ENCODE data around the gene LGR6.
"Not testable (repeated sequence)": the region's sequence is repeated elsewhere in the genome, so short reads cannot be mapped to it uniquely, and the experiment has no call there.

Gene LGR6

GRCh38 chr1:202238914-202239313 lies 45.3 kb downstream of the LGR6 start:
- DNase-seq (ENCODE audit: low read depth, low spot score): no peak

GRCh38 chr1:202240226-202240625 lies 46.6 kb downstream of the LGR6 start:
- DNase-seq (ENCODE audit: low read depth, low spot score): not testable (repeated sequence)

DNA sequence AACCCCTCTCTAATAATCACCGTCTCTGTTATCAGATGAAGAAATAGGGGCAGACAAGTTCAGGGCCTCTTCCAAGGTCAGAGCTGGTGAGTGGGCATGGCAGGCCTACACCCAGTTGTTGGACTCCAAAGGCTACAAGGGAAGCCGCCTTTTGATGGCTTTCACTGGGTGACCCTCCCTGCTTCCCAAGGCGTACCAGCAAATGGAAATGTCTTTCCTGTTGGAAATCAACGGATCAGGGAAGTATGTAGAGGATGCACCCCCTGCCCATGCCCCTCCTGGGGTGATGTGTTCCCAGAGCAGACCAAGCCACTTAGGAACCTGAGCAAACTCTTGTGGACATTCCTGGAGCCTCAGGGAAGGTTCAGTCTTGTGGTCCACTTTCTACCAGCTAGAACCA lies 47.4 kb downstream of the LGR6 start:
- DNase-seq (ENCODE audit: low read depth, low spot score): no peak

DNA sequence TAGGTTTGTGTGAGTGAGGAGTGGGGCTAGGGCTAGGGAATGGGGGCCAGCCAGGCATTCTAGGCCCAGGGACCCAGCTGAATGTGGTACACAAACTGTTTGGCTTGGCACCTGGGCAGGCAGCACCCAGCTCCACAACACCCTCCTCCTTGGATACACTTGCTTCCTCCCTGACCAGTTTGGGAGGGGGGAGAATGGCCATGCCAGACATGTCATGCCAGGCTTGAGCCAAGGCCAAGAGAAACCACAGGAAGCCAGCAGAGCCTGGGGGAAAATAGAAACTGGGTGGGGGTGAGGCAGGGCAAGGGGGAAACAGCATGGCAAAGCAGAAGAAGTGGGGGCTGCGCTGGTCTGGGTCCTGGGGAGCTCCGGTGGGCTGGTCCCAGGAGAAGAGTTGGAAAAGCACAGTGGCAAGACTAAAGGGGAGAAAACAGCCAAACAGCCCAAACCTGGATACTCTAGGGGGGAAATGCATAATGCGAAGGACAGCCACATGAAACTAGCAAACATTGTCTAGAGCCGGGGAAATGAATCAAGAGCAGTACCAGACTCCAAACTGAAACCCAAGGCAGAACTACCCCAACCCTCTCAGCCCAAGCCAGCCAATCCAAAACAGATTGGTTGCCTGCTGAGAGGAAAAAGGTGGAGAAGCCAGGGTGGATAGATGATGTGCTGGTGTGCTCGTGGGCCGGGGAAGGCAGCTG lies 47.9 kb downstream of the LGR6 start:
- DNase-seq (ENCODE audit: low read depth, low spot score): no peak

DNA sequence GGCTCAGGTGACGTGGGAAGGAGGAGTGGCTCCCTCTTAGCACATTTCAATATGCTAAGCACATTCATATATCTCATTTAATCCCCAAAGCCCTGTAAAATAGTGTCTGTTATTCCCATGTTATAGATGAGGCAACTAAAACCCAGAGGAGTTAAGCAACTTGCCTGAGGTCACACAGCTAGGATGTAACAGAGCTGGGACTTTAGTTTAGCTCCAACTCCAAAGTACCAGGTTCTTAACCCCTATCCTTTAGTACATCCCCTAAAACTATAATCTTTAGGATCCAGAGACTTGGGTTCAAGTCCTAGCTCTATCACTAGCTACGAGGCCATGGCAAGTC lies 48.5 kb downstream of the LGR6 start:
- DNase-seq (ENCODE audit: low read depth, low spot score): no peak

DNA sequence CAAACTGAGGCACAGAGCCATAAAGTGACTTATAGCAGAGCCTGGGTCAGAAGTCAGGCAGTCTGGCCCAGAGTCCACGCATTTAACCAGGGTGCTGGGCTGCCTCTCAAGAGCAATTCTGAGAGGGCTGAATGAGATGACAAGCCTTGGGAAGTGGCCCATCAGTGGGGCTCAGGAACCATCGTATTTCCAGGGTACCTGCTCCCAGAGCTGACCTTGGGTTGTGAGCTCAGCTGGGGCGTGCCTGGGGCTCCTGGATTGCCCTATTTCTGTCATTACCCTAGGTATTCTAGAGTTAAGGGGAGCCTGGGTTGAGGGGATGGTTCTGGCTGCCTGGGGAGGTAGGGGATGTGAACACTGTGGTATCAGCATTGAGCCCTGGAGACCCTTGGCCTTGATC lies 49.4 kb downstream of the LGR6 start:
- no peak for DNase-seq (ENCODE audit: low read depth, low spot score)

- no peak for DNase-seq (ENCODE audit: low read depth, low spot score)
Measured at GRCh38 chr1:202244841-202245261, 51.3 kb downstream of the LGR6 start.

- DNase-seq (ENCODE audit: low read depth, low spot score): no peak
Measured at GRCh38 chr1:202245391-202245790, 51.8 kb downstream of the LGR6 start.

DNA sequence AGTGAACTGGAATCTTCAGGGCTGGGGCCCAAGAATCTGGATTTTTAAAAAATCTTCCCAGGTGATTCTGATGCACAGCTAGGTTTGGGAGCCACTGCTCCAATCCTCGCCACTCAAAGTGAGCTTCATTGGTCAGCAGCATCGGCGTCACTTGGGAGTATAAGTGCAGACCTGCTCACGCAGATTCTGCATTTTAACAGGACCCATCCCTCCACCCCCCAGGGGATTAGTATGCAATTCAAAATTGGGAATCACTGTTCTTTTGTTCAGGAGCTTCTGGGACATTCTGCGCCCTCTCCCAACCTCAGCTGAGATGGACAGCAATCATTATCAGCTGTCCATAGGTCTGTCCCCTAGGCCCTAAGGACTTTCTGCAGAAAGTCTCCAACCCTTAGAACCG lies 53.5 kb downstream of the LGR6 start:
- no peak for DNase-seq (ENCODE audit: low read depth, low spot score)

GRCh38 chr1:202247837-202248795 lies 54.5 kb downstream of the LGR6 start:
- DNase-seq (ENCODE audit: low read depth, low spot score): no peak

DNA sequence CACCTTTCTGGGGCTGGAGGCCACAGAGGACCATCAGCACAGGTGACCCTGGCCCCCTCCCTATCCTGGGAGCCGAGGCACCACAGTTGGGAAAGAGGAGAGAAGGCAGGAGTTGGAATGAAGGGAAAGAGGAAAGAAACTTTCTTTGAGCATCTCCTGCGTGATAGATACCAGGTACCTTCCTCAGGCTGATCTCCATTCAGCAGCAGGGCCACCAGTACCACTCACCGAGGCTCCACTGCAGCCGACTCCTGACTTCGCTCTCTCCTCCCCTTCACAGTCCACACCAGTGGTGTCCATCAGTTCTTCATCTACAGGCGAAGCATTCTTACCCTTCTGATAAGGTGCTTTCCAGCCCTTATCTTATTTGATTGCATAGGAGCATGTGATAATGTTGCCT lies 55.3 kb downstream of the LGR6 start:
- no peak for DNase-seq (ENCODE audit: low read depth, low spot score)

DNA sequence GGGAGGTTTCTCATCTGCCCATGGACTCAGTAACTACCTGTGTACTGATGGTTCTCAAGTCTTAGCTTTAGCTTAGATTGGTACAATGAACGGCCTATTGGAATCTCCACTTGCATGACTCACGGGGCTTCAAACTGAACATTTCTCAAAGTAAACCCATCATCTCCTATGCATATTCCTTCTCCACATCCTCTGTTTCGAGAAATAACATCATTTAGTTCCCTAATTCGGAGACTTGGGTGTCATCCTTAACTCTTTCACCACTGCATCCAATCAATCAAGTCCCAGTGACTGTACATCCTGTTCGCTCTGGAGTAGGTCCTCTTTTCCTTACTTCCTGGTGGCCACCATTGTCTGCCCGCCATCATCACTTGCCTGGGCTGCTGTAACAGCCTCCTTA lies 55.8 kb downstream of the LGR6 start:
- no peak for DNase-seq (ENCODE audit: low read depth, low spot score)

DNA sequence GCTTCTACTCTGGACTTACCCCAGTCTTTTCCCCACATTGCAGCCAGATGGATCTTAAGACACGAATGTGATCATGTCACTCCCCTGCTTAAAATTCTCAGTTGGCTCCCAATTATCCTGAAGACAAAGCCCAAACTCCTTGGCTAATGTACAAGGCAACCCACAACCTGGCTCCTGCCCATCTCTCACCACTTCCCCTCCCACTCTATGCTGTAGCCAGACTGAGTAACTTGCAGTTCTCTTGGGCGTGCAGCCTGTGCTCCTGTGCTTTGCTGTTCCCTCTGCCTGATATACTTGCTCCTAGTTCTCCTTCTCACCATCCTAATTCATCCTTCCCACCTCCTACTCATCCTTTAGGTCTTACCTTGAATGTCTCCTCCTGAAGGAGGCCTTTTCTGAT lies 56.2 kb downstream of the LGR6 start:
- DNase-seq (ENCODE audit: low read depth, low spot score): no peak

GRCh38 chr1:202250982-202251381 lies 57.4 kb downstream of the LGR6 start:
- no peak for DNase-seq (ENCODE audit: low read depth, low spot score)

DNA sequence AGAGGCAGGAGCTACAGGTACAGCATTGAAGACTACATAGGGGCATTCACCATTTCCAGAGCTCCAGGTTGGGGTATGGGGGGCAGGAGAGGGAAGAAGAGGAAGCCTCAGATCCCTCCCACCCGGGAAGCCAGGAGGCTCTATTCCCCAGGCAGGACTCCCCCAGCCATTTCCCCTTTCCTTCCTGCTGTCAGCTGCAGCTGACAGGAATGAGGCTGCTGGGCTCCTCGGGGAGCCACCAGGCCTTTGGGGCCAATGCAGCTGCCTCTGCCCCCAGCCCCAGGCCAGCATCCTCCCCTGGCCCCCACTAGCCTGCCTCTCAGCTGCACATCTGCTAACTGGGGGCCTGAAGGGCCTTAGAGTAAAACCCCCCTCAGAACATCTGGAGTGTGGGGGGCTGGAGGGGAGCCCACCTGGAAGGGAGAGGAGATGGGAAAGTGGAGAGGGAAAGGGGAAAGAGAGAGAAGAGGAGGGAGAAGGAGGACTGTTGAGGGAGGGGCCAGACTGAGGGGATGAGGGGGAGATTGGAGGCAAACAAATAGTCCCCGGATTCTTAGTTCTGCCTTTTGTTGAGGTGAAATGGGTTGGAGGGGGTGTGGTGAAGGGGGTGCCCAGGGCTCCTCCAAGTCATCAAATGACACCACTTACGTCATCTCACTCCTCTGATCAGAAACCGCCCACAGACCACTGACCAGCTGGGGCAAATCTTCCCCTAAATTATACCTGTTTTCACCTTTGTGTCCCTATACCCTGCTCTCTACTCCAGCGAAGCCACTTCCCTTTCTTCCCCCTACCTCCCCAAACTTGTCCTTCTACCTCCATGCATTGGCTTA lies 58.0 kb downstream of the LGR6 start:
- no peak for DNase-seq (ENCODE audit: low read depth, low spot score)

- no peak for DNase-seq (ENCODE audit: low read depth, low spot score)
Measured at GRCh38 chr1:202252271-202252670, 58.7 kb downstream of the LGR6 start.

GRCh38 chr1:202254454-202255252 lies 61.1 kb downstream of the LGR6 start:
- DNase-seq (ENCODE audit: low read depth, low spot score): no peak

- no peak for DNase-seq (ENCODE audit: low read depth, low spot score)
Measured at GRCh38 chr1:202255343-202255742, 61.7 kb downstream of the LGR6 start.

DNA sequence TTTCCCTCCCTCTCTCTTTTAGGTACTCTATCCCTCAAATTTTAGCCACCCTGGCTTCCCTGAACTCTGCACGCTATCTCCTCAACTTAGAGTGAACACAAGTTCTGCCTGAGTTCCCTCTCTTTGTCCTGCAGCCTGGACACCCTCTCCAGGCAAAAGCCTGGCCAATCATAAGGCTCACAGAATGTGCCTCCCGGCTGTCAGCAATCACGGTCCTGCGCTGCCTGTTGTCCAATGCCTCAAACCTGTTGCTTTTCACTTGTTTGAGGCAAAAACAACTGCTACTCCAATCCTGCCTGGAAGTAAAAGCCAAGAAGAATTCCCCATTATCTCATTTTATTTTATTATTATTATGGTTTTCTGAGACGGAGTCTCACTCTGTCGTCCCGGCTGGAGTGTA lies 66.1 kb downstream of the LGR6 start:
- no peak for DNase-seq (ENCODE audit: low read depth, low spot score)

- not testable (repeated sequence) for DNase-seq (ENCODE audit: low read depth, low spot score)
Measured at GRCh38 chr1:202261209-202261958, 67.8 kb downstream of the LGR6 start.

- no peak for DNase-seq (ENCODE audit: low read depth, low spot score)
Measured at GRCh38 chr1:202263628-202264027, 70.0 kb downstream of the LGR6 start.

All from smooth muscle cell of the brain vasculature (primary cell).